Osteocyte (in vitro differentiated cells): ENCODE data around the gene BRD7. TPM values are rescaled to one million over a fixed set of nuclear protein-coding genes. Genes with fewer than 3 reads are reported as not detected.

Experiments used
- DNase-seq: peaks from one replicate; pipeline ENCODE4 v3.0.0; 2021; ENCODE audit warnings: mixed read lengths; ENCODE audit not compliant: unreplicated experiment; ENCODE audit errors: extremely low spot score
- H3K27ac Mint-ChIP-seq: one replicate; pipeline ENCODE4 v1.8.0; 2021; ENCODE audit warnings: mild to moderate bottlenecking, mixed read lengths; ENCODE audit not compliant: unreplicated experiment
- H3K27me3 Mint-ChIP-seq: one replicate; pipeline ENCODE4 v1.8.0; 2021; ENCODE audit warnings: mixed read lengths; ENCODE audit not compliant: unreplicated experiment
- H3K36me3 Mint-ChIP-seq: one replicate; pipeline ENCODE4 v1.8.0; 2021; ENCODE audit warnings: mixed read lengths; ENCODE audit not compliant: unreplicated experiment
- H3K4me1 Mint-ChIP-seq: one replicate; pipeline ENCODE4 v1.8.0; 2021; ENCODE audit warnings: mixed read lengths; ENCODE audit not compliant: unreplicated experiment
- H3K4me3 Mint-ChIP-seq: one replicate; pipeline ENCODE4 v1.8.0; 2021; ENCODE audit warnings: mild to moderate bottlenecking, moderate library complexity, mixed read lengths; ENCODE audit not compliant: unreplicated experiment
- H3K9me3 Mint-ChIP-seq: one replicate; pipeline ENCODE4 v1.8.0; 2021; ENCODE audit warnings: mixed read lengths; ENCODE audit not compliant: unreplicated experiment
- CTCF ChIP-seq: fragments of 200-600 bp; sonication (generic); IDR thresholded peaks from 2 replicates; pipeline ENCODE4 v1.5.0; 2021; ENCODE audit warnings: antibody characterized with exemption, mild to moderate bottlenecking, moderate library complexity
- total RNA-seq: library from RNA; stranded (reverse); gene quantifications from 2 replicates; pipeline ENCODE4 v1.2.1, GENCODE V29; 2021

The BRD7 gene
- total RNA-seq, 1 donor from 2014 or later, result 72.3 TPM

GRCh38 chr16:50289950-50290764, 78.6 kb downstream of the BRD7 start:
- H3K4me1 Mint-ChIP-seq, result no peaks in the 10 kb centered on the region
- no peaks in the 10 kb centered on the region for H3K9me3 Mint-ChIP-seq
- no peak for TF ChIP-seq CTCF
- no peaks in the 10 kb centered on the region for H3K27me3 Mint-ChIP-seq
- no peak for DNase-seq
- H3K36me3 Mint-ChIP-seq, result no peaks in the 10 kb centered on the region
- H3K27ac Mint-ChIP-seq, result no peak overlapping the region
- no peak overlapping the region for H3K4me3 Mint-ChIP-seq

GRCh38 chr16:50288920-50289319, 79.9 kb downstream of the BRD7 start:
- peaks cover 7% of the 10 kb centered on the region for H3K4me1 Mint-ChIP-seq
- DNase-seq, result no peak
- H3K27ac Mint-ChIP-seq, result no peak overlapping the region
- no peak for TF ChIP-seq CTCF
- no peaks in the 10 kb centered on the region for H3K27me3 Mint-ChIP-seq
- no peaks in the 10 kb centered on the region for H3K9me3 Mint-ChIP-seq
- no peaks in the 10 kb centered on the region for H3K36me3 Mint-ChIP-seq
- H3K4me3 Mint-ChIP-seq, result no peak overlapping the region

GRCh38 chr16:50288026-50288425, 80.8 kb downstream of the BRD7 start:
- no peak for TF ChIP-seq CTCF
- no peak for DNase-seq
- H3K27ac Mint-ChIP-seq, result no peak overlapping the region
- no peaks in the 10 kb centered on the region for H3K27me3 Mint-ChIP-seq
- peaks cover 7% of the 10 kb centered on the region for H3K4me1 Mint-ChIP-seq
- no peaks in the 10 kb centered on the region for H3K9me3 Mint-ChIP-seq
- no peak overlapping the region for H3K4me3 Mint-ChIP-seq
- H3K36me3 Mint-ChIP-seq, result no peaks in the 10 kb centered on the region

GRCh38 chr16:50286681-50287080, 82.1 kb downstream of the BRD7 start:
- TF ChIP-seq CTCF, result no peak
- no peak overlapping the region for H3K4me3 Mint-ChIP-seq
- H3K4me1 Mint-ChIP-seq, result peaks cover 7% of the 10 kb centered on the region
- DNase-seq, result no peak
- H3K27ac Mint-ChIP-seq, result no peak overlapping the region
- no peaks in the 10 kb centered on the region for H3K27me3 Mint-ChIP-seq
- no peaks in the 10 kb centered on the region for H3K36me3 Mint-ChIP-seq
- H3K9me3 Mint-ChIP-seq, result no peaks in the 10 kb centered on the region

GRCh38 chr16:50285406-50286003, 83.3 kb downstream of the BRD7 start:
- TF ChIP-seq CTCF, result no peak
- Mint-ChIP-seq H3K9me3 (peaks cover under 1% of the 10 kb centered on the region), H3K27me3 (no peaks in the 10 kb centered on the region), H3K4me1 (peaks cover 7% of the 10 kb centered on the region), H3K27ac (no peak overlapping the region), H3K36me3 (no peaks in the 10 kb centered on the region), H3K4me3 (no peak overlapping the region)
- no peak for DNase-seq
